Measurements from ENCODE around the gene SPATA6L. TPM values are rescaled to one million over a fixed set of nuclear protein-coding genes. Genes with fewer than 3 reads are reported as not detected.

Gene SPATA6L
- polyA plus RNA-seq, 6 donors from 2014 or later, result not detected

DNA sequence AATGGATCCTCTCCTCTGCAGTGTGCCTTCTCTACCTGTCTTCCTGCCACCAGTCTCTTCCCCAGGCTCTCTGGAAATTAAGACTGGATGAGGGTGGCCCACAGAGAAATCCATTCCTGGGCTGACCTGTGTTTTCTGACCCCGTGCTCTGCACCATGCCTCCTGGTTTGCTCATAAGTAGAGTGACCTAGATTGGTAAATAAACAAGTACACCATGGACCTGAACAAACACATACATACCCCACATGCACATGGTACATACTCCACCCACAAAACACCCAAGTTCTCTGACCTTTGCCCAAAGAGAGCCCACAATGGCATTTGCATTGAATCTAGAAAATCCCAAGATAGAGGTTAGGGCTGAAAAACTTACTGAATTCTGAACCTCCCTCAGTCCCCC, 81.6 kb downstream of the SPATA6L start:
- DNase-seq, result no peak
- Mint-ChIP-seq H3K4me3 (no peak overlapping the region), H3K36me3 (no peaks in the 10 kb centered on the region), H3K4me1 (no peaks in the 10 kb centered on the region), H3K27ac (no peak overlapping the region), H3K27me3 (peaks cover 6 to 10% (median 8%) of the 10 kb centered on the region in 3 donors), H3K9me3 (no peaks in the 10 kb centered on the region)
- ATAC-seq (ENCODE audit: low read depth in 2 of 2), result no peak

DNA sequence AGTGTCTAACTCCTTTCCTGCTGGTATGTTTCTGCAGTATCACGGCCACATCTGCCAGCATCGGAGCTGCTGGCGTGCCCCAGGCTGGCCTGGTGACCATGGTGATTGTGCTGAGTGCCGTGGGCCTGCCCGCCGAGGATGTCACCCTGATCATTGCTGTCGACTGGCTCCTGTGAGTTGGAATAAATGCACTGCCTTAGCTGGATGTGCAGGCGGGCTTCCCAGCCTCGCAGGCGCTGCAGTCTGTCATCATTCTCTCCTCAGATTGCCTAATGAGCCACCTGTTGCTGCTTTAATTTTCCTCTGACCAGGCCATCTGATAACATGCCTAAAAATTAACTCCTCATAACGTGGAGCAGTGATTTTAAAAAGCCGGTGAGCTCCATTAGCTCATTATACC, 83.3 kb downstream of the SPATA6L start:
- ATAC-seq (ENCODE audit: low read depth in 2 of 2), result no peak
- no peaks in the 10 kb centered on the region for H3K9me3 Mint-ChIP-seq
- H3K4me1 Mint-ChIP-seq, result no peaks in the 10 kb centered on the region
- no peak overlapping the region for H3K4me3 Mint-ChIP-seq
- no peak for DNase-seq
- no peak overlapping the region for H3K27ac Mint-ChIP-seq
- peaks cover 6 to 10% (median 8%) of the 10 kb centered on the region in 3 donors for H3K27me3 Mint-ChIP-seq
- no peaks in the 10 kb centered on the region for H3K36me3 Mint-ChIP-seq

- Mint-ChIP-seq H3K27me3 (peaks cover 8 to 13% (median 12%) of the 10 kb centered on the region in 3 donors), H3K36me3 (no peaks in the 10 kb centered on the region), H3K4me3 (no peak overlapping the region), H3K27ac (no peak overlapping the region), H3K9me3 (no peaks in the 10 kb centered on the region), H3K4me1 (no peaks in the 10 kb centered on the region)
- no peak for DNase-seq
- ATAC-seq (ENCODE audit: low read depth in 2 of 2), result no peak
Measured at GRCh38 chr9:4581861-4582565, 84.3 kb downstream of the SPATA6L start.

- Mint-ChIP-seq H3K4me1 (no peaks in the 10 kb centered on the region), H3K9me3 (no peaks in the 10 kb centered on the region), H3K27me3 (peaks cover 11 to 17% (median 16%) of the 10 kb centered on the region in 3 donors), H3K36me3 (no peaks in the 10 kb centered on the region), H3K4me3 (no peak overlapping the region), H3K27ac (no peak overlapping the region)
- ATAC-seq (ENCODE audit: low read depth in 2 of 2), result no peak
- no peak for DNase-seq
Measured at GRCh38 chr9:4581035-4581760, 85.1 kb downstream of the SPATA6L start.

- Mint-ChIP-seq H3K36me3 (no peaks in the 10 kb centered on the region), H3K4me1 (no peaks in the 10 kb centered on the region), H3K27ac (no peak overlapping the region), H3K27me3 (peaks cover 11 to 17% (median 16%) of the 10 kb centered on the region in 3 donors), H3K4me3 (no peak overlapping the region), H3K9me3 (no peaks in the 10 kb centered on the region)
- ATAC-seq (ENCODE audit: low read depth in 2 of 2), result no peak
- DNase-seq, result no peak
Measured at GRCh38 chr9:4579001-4579400, 87.3 kb downstream of the SPATA6L start.

- no peak overlapping the region for H3K27ac Mint-ChIP-seq
- no peaks in the 10 kb centered on the region for H3K9me3 Mint-ChIP-seq
- DNase-seq (no peak), ATAC-seq (ENCODE audit: low read depth in 2 of 2) (no peak)
- no peaks in the 10 kb centered on the region for H3K36me3 Mint-ChIP-seq
- H3K4me3 Mint-ChIP-seq, result no peak overlapping the region
- no peaks in the 10 kb centered on the region for H3K4me1 Mint-ChIP-seq
- peaks cover 17 to 32% (median 30%) of the 10 kb centered on the region in 3 donors for H3K27me3 Mint-ChIP-seq
Measured at GRCh38 chr9:4576448-4576847, 89.8 kb downstream of the SPATA6L start.

DNA sequence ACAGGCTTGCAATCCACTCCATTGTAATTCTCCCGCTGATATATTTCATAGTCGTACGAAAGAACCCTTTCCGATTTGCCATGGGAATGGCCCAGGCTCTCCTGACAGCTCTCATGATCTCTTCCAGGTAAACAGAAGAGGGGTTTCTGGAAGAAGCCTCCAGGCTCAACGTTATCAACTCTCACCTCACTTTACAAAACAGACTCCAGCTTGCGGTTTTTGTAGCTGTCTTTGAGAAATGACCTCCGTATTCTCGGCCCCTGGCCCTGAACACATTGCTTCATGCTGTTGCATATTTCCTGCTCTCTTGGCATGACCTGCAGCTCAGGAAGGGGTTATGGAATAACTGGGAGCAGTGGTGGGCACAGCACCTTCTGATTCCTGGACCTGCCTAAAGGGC, 90.3 kb downstream of the SPATA6L start:
- H3K27me3 Mint-ChIP-seq, result peaks cover 18 to 32% (median 30%) of the 10 kb centered on the region in 3 donors
- H3K27ac Mint-ChIP-seq, result no peak overlapping the region
- no peak for DNase-seq
- H3K9me3 Mint-ChIP-seq, result no peaks in the 10 kb centered on the region
- no peaks in the 10 kb centered on the region for H3K36me3 Mint-ChIP-seq
- peak overlapping the region in 1 of 8 donors; percentile 43 for H3K4me3 Mint-ChIP-seq
- no peaks in the 10 kb centered on the region for H3K4me1 Mint-ChIP-seq
- no peak for ATAC-seq (ENCODE audit: low read depth in 2 of 2)

DNA sequence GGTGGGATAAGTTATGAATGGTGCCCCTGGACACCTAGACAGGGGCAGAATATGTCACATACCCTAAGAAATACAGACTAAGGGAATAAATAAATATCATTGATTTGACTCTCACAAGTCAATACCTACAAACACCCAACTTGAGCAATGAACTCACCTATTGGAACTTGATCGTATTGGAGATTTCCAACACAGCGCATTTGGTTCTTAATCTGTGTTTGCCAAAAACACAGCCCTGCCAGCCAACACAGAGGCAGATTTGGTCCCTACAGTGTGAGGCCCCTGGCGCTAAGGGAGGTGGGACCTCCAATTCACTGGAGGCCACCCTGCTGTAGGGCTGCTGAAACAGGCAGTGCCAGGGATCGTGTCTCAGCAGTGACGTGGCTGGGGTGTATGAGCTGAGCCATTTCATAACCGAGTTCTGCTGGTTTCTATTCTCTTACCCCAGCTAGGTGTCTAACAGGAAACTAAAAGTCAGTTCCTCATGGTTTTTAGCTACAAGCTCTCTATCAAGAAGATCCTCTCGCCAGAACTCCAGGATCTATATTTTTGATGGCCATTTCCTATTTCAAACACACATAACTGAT, 91.5 kb downstream of the SPATA6L start:
- Mint-ChIP-seq H3K27me3 (peaks cover 27 to 33% (median 32%) of the 10 kb centered on the region in 3 donors), H3K4me3 (no peak overlapping the region), H3K9me3 (no peaks in the 10 kb centered on the region), H3K4me1 (no peaks in the 10 kb centered on the region), H3K27ac (no peak overlapping the region), H3K36me3 (no peaks in the 10 kb centered on the region)
- ATAC-seq (ENCODE audit: low read depth in 2 of 2) (no peak), DNase-seq (no peak)

- Mint-ChIP-seq H3K9me3 (no peaks in the 10 kb centered on the region), H3K36me3 (no peaks in the 10 kb centered on the region), H3K4me3 (no peak overlapping the region), H3K27ac (no peak overlapping the region), H3K4me1 (no peaks in the 10 kb centered on the region), H3K27me3 (peaks cover 30 to 39% (median 32%) of the 10 kb centered on the region in 3 donors)
- ATAC-seq (ENCODE audit: low read depth in 2 of 2) (no peak), DNase-seq (no peak)
Measured at GRCh38 chr9:4573634-4574389, 92.5 kb downstream of the SPATA6L start.

DNA sequence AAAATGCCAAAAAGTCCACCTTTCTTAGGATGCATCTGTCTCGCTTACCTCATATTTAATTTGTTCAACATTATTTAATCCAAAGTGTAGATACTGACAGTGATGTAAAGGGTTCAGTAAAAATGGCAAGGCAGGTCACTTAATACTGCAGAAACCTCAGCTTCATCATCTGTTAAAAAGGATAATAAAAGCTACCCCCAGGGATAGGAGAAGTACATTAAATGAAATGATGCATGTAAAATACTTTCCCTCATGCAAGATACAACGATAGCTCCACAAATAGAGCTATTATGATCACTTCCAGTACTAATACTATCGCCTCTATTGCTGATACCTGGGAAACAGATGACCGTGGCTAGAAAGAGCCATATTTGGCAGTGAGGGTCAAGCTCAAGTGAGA, 93.1 kb downstream of the SPATA6L start:
- H3K27ac Mint-ChIP-seq, result no peak overlapping the region
- DNase-seq, result no peak
- no peaks in the 10 kb centered on the region for H3K9me3 Mint-ChIP-seq
- no peaks in the 10 kb centered on the region for H3K36me3 Mint-ChIP-seq
- no peak for ATAC-seq (ENCODE audit: low read depth in 2 of 2)
- no peak overlapping the region for H3K4me3 Mint-ChIP-seq
- H3K4me1 Mint-ChIP-seq, result no peaks in the 10 kb centered on the region
- peaks cover 26 to 41% (median 27%) of the 10 kb centered on the region in 3 donors for H3K27me3 Mint-ChIP-seq

GRCh38 chr9:4572184-4572826, 94.0 kb downstream of the SPATA6L start:
- no peaks in the 10 kb centered on the region for H3K36me3 Mint-ChIP-seq
- H3K9me3 Mint-ChIP-seq, result no peaks in the 10 kb centered on the region
- no peak overlapping the region for H3K27ac Mint-ChIP-seq
- no peak for DNase-seq
- H3K27me3 Mint-ChIP-seq, result peaks cover 22 to 47% (median 24%) of the 10 kb centered on the region in 3 donors
- ATAC-seq (ENCODE audit: low read depth in 2 of 2), result no peak
- H3K4me1 Mint-ChIP-seq, result no peaks in the 10 kb centered on the region
- H3K4me3 Mint-ChIP-seq, result no peak overlapping the region

GRCh38 chr9:4569101-4569500, 97.2 kb downstream of the SPATA6L start:
- DNase-seq, result no peak
- H3K36me3 Mint-ChIP-seq, result no peaks in the 10 kb centered on the region
- no peaks in the 10 kb centered on the region for H3K4me1 Mint-ChIP-seq
- H3K27me3 Mint-ChIP-seq, result peaks cover 23 to 46% (median 39%) of the 10 kb centered on the region in 3 donors
- no peak overlapping the region for H3K4me3 Mint-ChIP-seq
- peaks cover 0 to 5% (median 2%) of the 10 kb centered on the region in 7 donors for H3K9me3 Mint-ChIP-seq
- ATAC-seq (ENCODE audit: low read depth in 2 of 2), result no peak
- no peak overlapping the region for H3K27ac Mint-ChIP-seq

GRCh38 chr9:4567601-4568000, 98.7 kb downstream of the SPATA6L start:
- no peak overlapping the region for H3K4me3 Mint-ChIP-seq
- no peaks in the 10 kb centered on the region for H3K36me3 Mint-ChIP-seq
- no peak overlapping the region for H3K27ac Mint-ChIP-seq
- peaks cover 23 to 45% (median 38%) of the 10 kb centered on the region in 3 donors for H3K27me3 Mint-ChIP-seq
- DNase-seq (no peak), ATAC-seq (ENCODE audit: low read depth in 2 of 2) (no peak)
- peaks cover 0 to 5% (median 2%) of the 10 kb centered on the region in 7 donors for H3K9me3 Mint-ChIP-seq
- H3K4me1 Mint-ChIP-seq, result no peaks in the 10 kb centered on the region
